H1 (cell line): ENCODE measurements around the gene GJB4. TPM values are rescaled to one million over a fixed set of nuclear protein-coding genes. Genes with fewer than 3 reads are reported as not detected.

Experiments used
- CTCF ChIA-PET: fragments of 300-600 bp; sonication (Branson Sonifier 250); formaldehyde crosslinking; loops from one replicate; lab custom pipeline; 2021; ENCODE audit not compliant: partially characterized antibody; lab: Charles Lee
- POLR2A ChIA-PET: fragments of 300-600 bp; sonication (Branson Sonifier 250); formaldehyde crosslinking; loops from one replicate; lab custom pipeline; 2021; ENCODE audit warnings: inconsistent platforms; ENCODE audit not compliant: partially characterized antibody; lab: Charles Lee
- DNase-seq, 2 experiments: peaks; one replicate each; pipeline versions ENCODE4 v3.0.0 to v3.0.0-alpha.2; 2010 to 2022; ENCODE audit warnings: low spot score in 2 of 2, low read depth in 1 of 2, mixed read lengths in 1 of 2
- FAIRE-seq: peaks from 2 replicates; lab custom pipeline; 2011; peaks lifted over from hg19 to GRCh38; lab: Jason Lieb, UNC
- H2AFZ ChIP-seq: 2 replicates; pipeline ENCODE4 v1.8.1; 2012; ENCODE audit warnings: low read length, inconsistent platforms
- H2AK5ac ChIP-seq: 2 replicates; pipeline ENCODE4 v1.6.1; 2013; ENCODE audit warnings: low read depth, low read length
- H2BK120ac ChIP-seq: replicated peaks from 2 replicates; pipeline ENCODE3; 2013; ENCODE audit warnings: low read depth, low read length, inconsistent platforms
- H2BK12ac ChIP-seq: 2 replicates; pipeline ENCODE4 v1.6.1; 2013; ENCODE audit warnings: low read depth, low read length
- H2BK15ac ChIP-seq: 2 replicates; pipeline ENCODE4 v1.6.1; 2013; ENCODE audit warnings: low read length
- H2BK20ac ChIP-seq: 2 replicates; pipeline ENCODE4 v1.6.1; 2013; ENCODE audit warnings: low read length
- H2BK5ac ChIP-seq: 2 replicates; pipeline ENCODE4 v1.6.1; 2013; ENCODE audit warnings: low read depth, low read length
- H3K14ac ChIP-seq: 2 replicates; pipeline ENCODE4 v1.6.1; 2013; ENCODE audit warnings: inconsistent platforms; ENCODE audit not compliant: insufficient read length
- H3K18ac ChIP-seq: 2 replicates; pipeline ENCODE4 v1.6.1; 2013; ENCODE audit warnings: low read length; ENCODE audit errors: extremely low read depth
- H3K23ac ChIP-seq: 2 replicates; pipeline ENCODE4 v1.6.1; 2013; ENCODE audit warnings: inconsistent platforms; ENCODE audit not compliant: insufficient read length
- H3K23me2 ChIP-seq: 2 replicates; pipeline ENCODE4 v1.6.1; 2013; ENCODE audit warnings: low read depth, low read length
- H3K27ac ChIP-seq: 2 replicates; pipeline ENCODE4 v1.6.1; 2011; ENCODE audit warnings: low read depth, low read length, inconsistent platforms
- H3K27me3 ChIP-seq, 4 experiments: replicated peaks in 1 of 4; 1 replicate in 1 of 4; 2 replicates in 3 of 4; pipeline versions ENCODE4 v1.6.1 to v1.8.1; 2011 to 2013; ENCODE audit warnings: low read length in 3 of 4, mild to moderate bottlenecking in 3 of 4, inconsistent platforms in 2 of 4, mixed read lengths in 2 of 4, moderate library complexity in 1 of 4; ENCODE audit not compliant: control insufficient read depth in 3 of 4, insufficient read depth in 3 of 4; ENCODE audit errors: extremely low read depth in 1 of 4
- H3K36me3 ChIP-seq, 4 experiments: 2 replicates each; pipeline versions ENCODE4 v1.6.1 to v1.8.1; 2011 to 2013; ENCODE audit warnings: mild to moderate bottlenecking in 4 of 4, low read length in 3 of 4, moderate library complexity in 2 of 4, control low read depth in 1 of 4, inconsistent platforms in 1 of 4; ENCODE audit not compliant: insufficient read depth in 4 of 4, control insufficient read depth in 2 of 4
- H3K4ac ChIP-seq: replicated peaks from 2 replicates; pipeline ENCODE3; 2013; ENCODE audit warnings: low read length, low read depth, mixed read lengths, inconsistent platforms; ENCODE audit not compliant: insufficient read length
- H3K4me1 ChIP-seq, 4 experiments: replicated peaks in 1 of 4; 1 replicate in 1 of 4; 2 replicates in 3 of 4; pipeline versions ENCODE4 v1.6.1 to v1.8.1; 2011 to 2013; ENCODE audit warnings: low read length in 3 of 4, inconsistent platforms in 2 of 4, mixed read lengths in 1 of 4; ENCODE audit not compliant: insufficient read depth in 4 of 4, control insufficient read depth in 3 of 4
- H3K4me2 ChIP-seq, 2 experiments: 2 replicates each; pipeline versions ENCODE4 v1.6.1 to v1.8.1; 2011 to 2013; ENCODE audit warnings: low read depth in 2 of 2, low read length in 2 of 2, control low read depth in 1 of 2, inconsistent platforms in 1 of 2, mild to moderate bottlenecking in 1 of 2; ENCODE audit not compliant: insufficient read depth in 1 of 2
- H3K4me3 ChIP-seq, 4 experiments: fragments of 200-600, 300-600 bp in 1 of 4; sonication (generic), shearing (Covaris generic), sonication (Bioruptor Twin) in 1 of 4; 2 replicates each; pipeline versions ENCODE4 v1.5.1 to v1.8.1; 2011 to 2016; ENCODE audit warnings: low read length in 4 of 4, low read depth in 3 of 4, control low read depth in 2 of 4, inconsistent platforms in 2 of 4, mild to moderate bottlenecking in 2 of 4, mixed read lengths in 1 of 4, moderate library complexity in 1 of 4; ENCODE audit not compliant: insufficient read depth in 2 of 4; ENCODE audit errors: extremely low read depth in 1 of 4
- H3K56ac ChIP-seq: replicated peaks from 2 replicates; pipeline ENCODE3; 2013; ENCODE audit warnings: low read depth, mild to moderate bottlenecking, mixed read lengths, low read length, inconsistent platforms; ENCODE audit not compliant: insufficient read length
- H3K79me1 ChIP-seq: 2 replicates; pipeline ENCODE4 v1.6.1; 2013; ENCODE audit warnings: low read depth, low read length, control low read depth
- H3K79me2 ChIP-seq, 2 experiments: 2 replicates each; pipeline versions ENCODE4 v1.6.1 to v1.8.1; 2012 to 2013; ENCODE audit warnings: low read length in 2 of 2, mild to moderate bottlenecking in 2 of 2, inconsistent platforms in 1 of 2; ENCODE audit not compliant: insufficient read depth in 2 of 2, control insufficient read depth in 1 of 2
- H3K9ac ChIP-seq, 4 experiments: replicated peaks in 1 of 4; 1 replicate in 1 of 4; 2 replicates in 3 of 4; pipeline versions ENCODE4 v1.6.1 to v1.8.1; 2011 to 2013; ENCODE audit warnings: low read depth in 3 of 4, low read length in 3 of 4, control low read depth in 2 of 4, mild to moderate bottlenecking in 2 of 4, moderate library complexity in 2 of 4, inconsistent platforms in 1 of 4; ENCODE audit errors: extremely low read depth in 1 of 4
- H3K9me3 ChIP-seq, 2 experiments: 2 replicates each; pipeline versions ENCODE4 v1.6.1 to v1.8.1; 2012 to 2013; ENCODE audit warnings: mild to moderate bottlenecking in 2 of 2, moderate library complexity in 2 of 2, control low read depth in 1 of 2, inconsistent platforms in 1 of 2, low read depth in 1 of 2, low read length in 1 of 2, mixed read lengths in 1 of 2; ENCODE audit not compliant: insufficient read depth in 2 of 2
- H4K20me1 ChIP-seq, 2 experiments: replicated peaks in 1 of 2; 2 replicates each; pipeline versions ENCODE3 to v1.8.1; 2011 to 2013; ENCODE audit warnings: inconsistent platforms in 2 of 2, low read length in 2 of 2, mild to moderate bottlenecking in 1 of 2; ENCODE audit not compliant: insufficient read depth in 2 of 2, control insufficient read depth in 1 of 2
- H4K5ac ChIP-seq: 2 replicates; pipeline ENCODE4 v1.6.1; 2013; ENCODE audit warnings: low read length, low read depth, mixed read lengths, inconsistent platforms; ENCODE audit not compliant: insufficient read length
- H4K8ac ChIP-seq: 2 replicates; pipeline ENCODE4 v1.8.0; 2013; ENCODE audit warnings: mild to moderate bottlenecking, moderate library complexity, low read length, inconsistent platforms; ENCODE audit not compliant: insufficient read depth; ENCODE audit errors: extremely low read depth
- H4K91ac ChIP-seq: replicated peaks from 2 replicates; pipeline ENCODE3; 2013; ENCODE audit warnings: low read length, mixed read lengths, inconsistent platforms; ENCODE audit not compliant: insufficient read length
- E2F6 ChIP-seq: IDR thresholded peaks from 2 replicates; pipeline ENCODE4 v1.6.1; 2012; ENCODE audit warnings: inconsistent platforms
- KDM4A ChIP-seq: IDR thresholded peaks from one replicate; pipeline ENCODE4 v1.7.1; 2012; ENCODE audit warnings: low read depth, mild to moderate bottlenecking, moderate library complexity, low read length, inconsistent platforms; ENCODE audit not compliant: severe bottlenecking
- WGBS, 2 experiments: shearing (Covaris generic) in 1 of 2; methylation state at CpG; one replicate each; pipeline versions ENCODE4 v1.1.6 to v1.1.7; 2013 to 2015; ENCODE audit warnings: low lambda C conversion rate in 2 of 2, mixed read lengths in 2 of 2, inconsistent platforms in 1 of 2, low coverage in 1 of 2, missing lambda C conversion rate in 1 of 2; ENCODE audit not compliant: insufficient replicate concordance in 2 of 2, insufficient coverage in 1 of 2, insufficient read length in 1 of 2; ENCODE audit errors: extremely low coverage in 1 of 2, missing lambda C conversion rate in 1 of 2; 5-methylcytosine and 5-hydroxymethylcytosine counted together
- polyA plus RNA-seq, 7 experiments: library from polyadenylated mRNA; depleted of rRNA in 3 of 7; stranded (reverse) in 5 of 7; unstranded in 2 of 7; fragments of >200 nt in 5 of 7; fragments of 200-250 nt in 2 of 7; gene quantifications; 1 replicate in 5 of 7; 2 replicates in 1 of 7; 4 replicates in 1 of 7; pipeline versions ENCODE4 v1.2.1 to v1.2.3, GENCODE V29; 2011 to 2013; ENCODE audit warnings: missing spikeins in 2 of 7, mixed read lengths in 2 of 7
- total RNA-seq: library from RNA; stranded (reverse); fragmentation: NEBNext Ultra II Directional; extraction: Animal tissue kit (Norgen Biotek cat#: 25700); gene quantifications from 2 replicates; pipeline ENCODE4 v1.2.1, GENCODE V29; 2021

Gene GJB4
- total and polyA plus RNA-seq, 2 of the 8 experiments (the other 6 are each of a cell fraction or from before 2014, with no cell fraction given) = 0.20 to 0.41 TPM

- Histone ChIP-seq H2BK12ac (no peak overlapping the region), H2BK20ac (no peak overlapping the region), H3K18ac (no peak overlapping the region), H2AK5ac (no peak overlapping the region), H3K56ac (no peak overlapping the region), H2BK120ac (no peak overlapping the region), H3K4me1 (peaks cover 0 to 14% (median 5%) of the 10 kb centered on the region in 4 experiments; a peak in 4 of 7 replicates), H3K27ac (no peak overlapping the region), H3K23me2 (peaks cover 15% of the 10 kb centered on the region; the same call in 1 of the 2 replicates), H2BK5ac (no peak overlapping the region), H4K91ac (no peak overlapping the region), H3K23ac (no peak overlapping the region), H2AFZ (no peak overlapping the region), H3K9ac (no peak overlapping the region), H4K5ac (no peak overlapping the region), H3K14ac (no peak overlapping the region), H3K9me3 (no peaks in the 10 kb centered on the region), H3K36me3 (no peaks in the 10 kb centered on the region), H3K79me2 (no peaks in the 10 kb centered on the region), H3K27me3 (peaks cover 0 to 24% (median 10%) of the 10 kb centered on the region in 4 experiments; a peak in 5 of 7 replicates), H4K8ac (no peak overlapping the region), H4K20me1 (no peaks in the 10 kb centered on the region), H3K4me3 (peak overlapping the region in 1 of 4 experiments; percentile 83; a peak in 4 of 8 replicates), H3K79me1 (no peaks in the 10 kb centered on the region), H3K4ac (no peak overlapping the region), H2BK15ac (no peak overlapping the region), H3K4me2 (peak overlapping the region; percentile 53 to 98; a peak in 1 of 4 replicates)
- 81% methylated on average over 2 of the region's 2 CpGs; no CpG with 5 or more reads in 1 of the 2 experiments for WGBS, 2 experiments
- TF ChIP-seq KDM4A = no peak
- no peak for TF ChIP-seq E2F6
- DNase-seq = no peak
- no peak for FAIRE-seq
- ChIA-PET CTCF (interaction anchor here (0.9 to 3.6 kb wide), 3 partner anchors 10 to 89 kb away, joined by 3 to 17 read pairs (median 6); no protein-coding TSS in a partner anchor), POLR2A (interaction anchor here (1.1 to 1.3 kb wide), 2 partner anchors 16 to 18 kb away, joined by 3 read pairs; no protein-coding TSS in a partner anchor)
Observed at GRCh38 chr1:34780528-34780927, 21.0 kb downstream of the GJB4 start.
